Tibial nerve (tissue), 4 donors: ENCODE measurements around the gene TTC39C. TPM values are rescaled to one million over a fixed set of nuclear protein-coding genes. Genes with fewer than 3 reads are reported as not detected.

ENCODE experiments used
- DNase-seq, 2 donors: peaks; one replicate each; pipeline ENCODE4 v3.0.0-alpha.2; 2019; ENCODE audit warnings: low spot score in 2 of 2
- H3K27ac ChIP-seq, 4 donors: fragments of 200-600 bp; sonication (generic) in 3 of 4; one replicate each; pipeline ENCODE4 v1.5.1; 2017 to 2019; ENCODE audit warnings: mild to moderate bottlenecking in 1 of 4
- H3K27me3 ChIP-seq, 2 donors: fragments of 200-600 bp; sonication (generic) in 1 of 2; one replicate each; pipeline versions ENCODE4 v1.5.1 to v1.6.0; 2017 to 2019
- H3K36me3 ChIP-seq, 3 donors: fragments of 200-600 bp; sonication (generic); one replicate each; pipeline ENCODE4 v1.5.1; 2018 to 2019
- H3K4me1 ChIP-seq, 4 donors: fragments of 200-600 bp; sonication (generic) in 3 of 4; one replicate each; pipeline ENCODE4 v1.5.1; 2017 to 2019
- H3K4me3 ChIP-seq, 4 donors: fragments of 200-600 bp; sonication (generic) in 3 of 4; one replicate each; pipeline ENCODE4 v1.5.1; 2017 to 2019; ENCODE audit warnings: mild to moderate bottlenecking in 1 of 4, moderate library complexity in 1 of 4
- H3K9me3 ChIP-seq, 4 donors: fragments of 200-600 bp; sonication (generic) in 3 of 4; one replicate each; pipeline ENCODE4 v1.5.1; 2017 to 2019
- EP300 ChIP-seq, 2 donors: sonication (generic); formaldehyde crosslinking; IDR thresholded peaks; one replicate each; pipeline ENCODE4 v1.6.1; 2017; ENCODE audit warnings: antibody characterized with exemption in 2 of 2, mild to moderate bottlenecking in 1 of 2
- POLR2A ChIP-seq, 2 donors: fragments of 450-650 bp; IDR thresholded peaks; one replicate each; pipeline ENCODE4 v1.6.1; 2017; ENCODE audit warnings: antibody characterized with exemption in 2 of 2, mild to moderate bottlenecking in 2 of 2, moderate library complexity in 2 of 2
- WGBS, 2 donors: methylation state at CpG; one replicate each; pipeline ENCODE4 v1.1.5; 2018; 5-methylcytosine and 5-hydroxymethylcytosine counted together
- total RNA-seq, 4 donors: library from RNA; depleted of rRNA; stranded (reverse); fragments of >200 nt; gene quantifications; one replicate each; pipeline ENCODE4 v1.1.0, GENCODE V29; 2016
- TF ChIP-seq, protein P1 (sequence below), 5 experiments: fragments of 200-600 bp in 3 of 5; fragments of 450-650 bp in 2 of 5; sonication (generic) in 3 of 5; IDR thresholded peaks; one replicate each; pipeline ENCODE4 v1.5.1; 2016 to 2019; ENCODE audit warnings: antibody characterized with exemption in 5 of 5, mild to moderate bottlenecking in 3 of 5, moderate library complexity in 2 of 5

The TTC39C gene
- total RNA-seq, 4 donors from 2014 or later: 22.6 to 35.1 (median 29.3) TPM

GRCh38 chr18:24094561-24094960 lies 80.0 kb downstream of the TTC39C start:
- H3K4me3 ChIP-seq: no peak overlapping the region
- DNase-seq: no peak
- H3K9me3 ChIP-seq: peaks cover 0 to 10% (median 0%) of the 10 kb centered on the region in 4 donors
- no peak overlapping the region for H3K27ac ChIP-seq
- H3K36me3 ChIP-seq: peaks cover 0 to 27% (median 0%) of the 10 kb centered on the region in 3 donors
- TF ChIP-seq, protein P1, sequence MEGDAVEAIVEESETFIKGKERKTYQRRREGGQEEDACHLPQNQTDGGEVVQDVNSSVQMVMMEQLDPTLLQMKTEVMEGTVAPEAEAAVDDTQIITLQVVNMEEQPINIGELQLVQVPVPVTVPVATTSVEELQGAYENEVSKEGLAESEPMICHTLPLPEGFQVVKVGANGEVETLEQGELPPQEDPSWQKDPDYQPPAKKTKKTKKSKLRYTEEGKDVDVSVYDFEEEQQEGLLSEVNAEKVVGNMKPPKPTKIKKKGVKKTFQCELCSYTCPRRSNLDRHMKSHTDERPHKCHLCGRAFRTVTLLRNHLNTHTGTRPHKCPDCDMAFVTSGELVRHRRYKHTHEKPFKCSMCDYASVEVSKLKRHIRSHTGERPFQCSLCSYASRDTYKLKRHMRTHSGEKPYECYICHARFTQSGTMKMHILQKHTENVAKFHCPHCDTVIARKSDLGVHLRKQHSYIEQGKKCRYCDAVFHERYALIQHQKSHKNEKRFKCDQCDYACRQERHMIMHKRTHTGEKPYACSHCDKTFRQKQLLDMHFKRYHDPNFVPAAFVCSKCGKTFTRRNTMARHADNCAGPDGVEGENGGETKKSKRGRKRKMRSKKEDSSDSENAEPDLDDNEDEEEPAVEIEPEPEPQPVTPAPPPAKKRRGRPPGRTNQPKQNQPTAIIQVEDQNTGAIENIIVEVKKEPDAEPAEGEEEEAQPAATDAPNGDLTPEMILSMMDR (IDR thresholded peaks at IDR 0.05): no peak
- no peak for TF ChIP-seq POLR2A (IDR thresholded peaks at IDR 0.05)
- no peak for TF ChIP-seq EP300 (IDR thresholded peaks at IDR 0.05)
- H3K27me3 ChIP-seq: no peaks in the 10 kb centered on the region
- peaks cover 0 to 2% (median 0%) of the 10 kb centered on the region in 4 donors for H3K4me1 ChIP-seq

GRCh38 chr18:24095976-24096375 lies 81.4 kb downstream of the TTC39C start:
- Histone ChIP-seq H3K4me1 (no peaks in the 10 kb centered on the region), H3K27ac (no peak overlapping the region), H3K4me3 (no peak overlapping the region), H3K27me3 (no peaks in the 10 kb centered on the region), H3K9me3 (peaks cover 0 to 10% (median 0%) of the 10 kb centered on the region in 4 donors), H3K36me3 (peaks cover 0 to 33% (median 0%) of the 10 kb centered on the region in 3 donors)
- no peak for DNase-seq
- 85 to 88% methylated on average over 1 of the region's 1 CpG for WGBS, 2 donors
- TF ChIP-seq POLR2A (IDR thresholded peaks at IDR 0.05) (no peak), EP300 (IDR thresholded peaks at IDR 0.05) (no peak)
- TF ChIP-seq, protein P1 (IDR thresholded peaks at IDR 0.05): no peak

DNA sequence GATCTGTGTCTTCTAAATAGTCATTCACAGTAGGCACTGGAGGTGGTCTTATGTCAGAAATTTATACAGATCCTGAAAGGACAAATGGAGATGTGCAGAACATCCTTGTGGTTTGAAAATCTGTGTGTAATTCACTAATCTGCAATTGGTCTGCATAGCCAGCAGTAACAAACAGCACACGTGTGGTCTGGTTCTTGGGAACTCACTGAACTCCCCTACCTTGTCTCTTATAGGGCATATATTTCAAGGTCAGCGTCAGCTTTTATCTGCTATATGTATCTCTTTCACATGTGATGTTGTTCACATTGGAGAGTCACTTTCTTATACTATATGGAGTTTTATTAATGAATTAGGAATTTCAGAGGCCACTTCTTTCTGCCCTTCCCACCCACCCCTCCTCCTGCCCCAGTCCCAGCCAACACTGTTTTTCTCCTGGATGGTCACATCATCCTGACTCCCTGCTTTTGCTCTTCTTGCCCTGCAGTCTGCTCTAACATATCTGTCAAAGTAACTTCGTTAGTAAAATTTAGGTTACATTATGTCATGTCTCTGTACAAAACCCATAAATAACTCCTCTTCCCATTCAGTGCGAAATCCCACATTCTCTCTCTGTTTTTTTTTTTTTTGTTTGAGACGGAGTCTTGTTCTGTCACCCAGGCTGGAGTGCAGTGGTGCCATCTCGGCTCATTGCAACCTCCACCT lies 88.9 kb downstream of the TTC39C start:
- Histone ChIP-seq H3K9me3 (no peaks in the 10 kb centered on the region), H3K4me3 (no peak overlapping the region), H3K27me3 (no peaks in the 10 kb centered on the region), H3K4me1 (peaks cover 0 to 4% (median 0%) of the 10 kb centered on the region in 4 donors), H3K27ac (no peak overlapping the region), H3K36me3 (peaks cover 0 to 17% (median 0%) of the 10 kb centered on the region in 3 donors)
- no peak for DNase-seq
- TF ChIP-seq POLR2A (IDR thresholded peaks at IDR 0.05) (no peak), EP300 (IDR thresholded peaks at IDR 0.05) (no peak)
- TF ChIP-seq, protein P1 (IDR thresholded peaks at IDR 0.05): no peak
- WGBS, 2 donors: 52 to 54% methylated on average over 6 of the region's 6 CpGs

DNA sequence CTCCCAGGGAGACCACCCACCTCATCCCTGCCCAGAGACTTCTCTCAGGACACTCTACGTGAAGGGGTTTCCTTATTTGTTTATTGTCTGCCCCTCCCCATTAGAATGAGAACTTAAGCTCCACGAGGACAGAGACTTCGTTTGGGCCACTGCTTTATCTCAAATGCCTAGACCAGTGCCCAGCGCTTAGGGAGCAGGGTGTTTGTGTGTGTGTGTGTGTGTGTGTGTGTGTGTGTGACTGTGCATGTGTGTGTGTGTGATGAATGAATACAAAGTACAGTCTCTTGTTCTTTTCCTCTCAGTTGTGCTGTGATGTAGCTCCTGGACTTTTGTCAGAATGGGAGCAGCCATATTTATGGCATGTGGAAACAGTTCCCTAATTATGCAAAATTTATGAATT lies 89.9 kb downstream of the TTC39C start:
- no peak overlapping the region for H3K4me3 ChIP-seq
- TF ChIP-seq POLR2A (IDR thresholded peaks at IDR 0.05) (no peak), EP300 (IDR thresholded peaks at IDR 0.05) (no peak)
- TF ChIP-seq, protein P1 (IDR thresholded peaks at IDR 0.05): no peak
- peaks cover 0 to 14% (median 0%) of the 10 kb centered on the region in 3 donors for H3K36me3 ChIP-seq
- H3K4me1 ChIP-seq: peaks cover 0 to 4% (median 0%) of the 10 kb centered on the region in 4 donors
- no peaks in the 10 kb centered on the region for H3K27me3 ChIP-seq
- no peaks in the 10 kb centered on the region for H3K9me3 ChIP-seq
- H3K27ac ChIP-seq: no peak overlapping the region
- WGBS, 2 donors: 59 to 70% methylated on average over 4 of the region's 4 CpGs
- no peak for DNase-seq

DNA sequence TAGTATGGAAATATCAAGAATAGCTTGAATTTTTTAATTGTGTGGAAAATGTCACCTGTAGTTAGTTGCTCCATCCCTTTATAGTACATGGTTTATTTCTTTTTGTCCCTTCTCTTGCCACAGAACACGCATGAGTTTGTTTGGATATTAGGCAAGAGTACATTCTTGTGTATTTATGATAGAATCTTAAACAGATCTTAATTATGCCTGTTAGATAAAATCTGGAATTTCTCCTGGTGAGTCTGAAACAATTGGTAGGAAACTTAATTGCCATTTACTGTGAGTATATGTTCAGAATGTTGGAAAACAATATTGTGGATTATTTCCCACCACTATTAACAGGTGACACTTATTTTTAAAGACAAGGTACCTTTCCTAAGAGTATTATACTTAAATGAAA lies 94.1 kb downstream of the TTC39C start:
- Histone ChIP-seq H3K4me1 (peaks cover 0 to 4% (median 0%) of the 10 kb centered on the region in 4 donors), H3K9me3 (no peaks in the 10 kb centered on the region), H3K27ac (peak overlapping the region in 1 of 4 donors; percentile 22), H3K27me3 (no peaks in the 10 kb centered on the region), H3K36me3 (peaks cover 0 to 7% (median 0%) of the 10 kb centered on the region in 3 donors), H3K4me3 (no peak overlapping the region)
- 74 to 85% methylated on average over 1 of the region's 1 CpG for WGBS, 2 donors
- TF ChIP-seq POLR2A (IDR thresholded peaks at IDR 0.05) (no peak), EP300 (IDR thresholded peaks at IDR 0.05) (no peak)
- TF ChIP-seq, protein P1 (IDR thresholded peaks at IDR 0.05): no peak
- no peak for DNase-seq
